BJ (cell line): ENCODE data around the gene MLPH. TPM values are rescaled to one million over a fixed set of nuclear protein-coding genes. Genes with fewer than 3 reads are reported as not detected.

Experiments
- CTCF ChIA-PET: fragments of 350-600 bp; formaldehyde crosslinking; extraction: SDS; loops from one replicate; lab custom pipeline; 2021; ENCODE audit warnings: antibody characterized with exemption, inconsistent platforms; lab: Yijun Ruan, JAX
- POLR2A ChIA-PET: fragments of 300-600 bp; sonication (Branson Sonifier 250); formaldehyde crosslinking; extraction: SDS; loops from one replicate; lab custom pipeline; 2021; ENCODE audit warnings: antibody characterized with exemption; lab: Charles Lee
- DNase-seq: peaks from one replicate; pipeline ENCODE4 v3.0.0-alpha.2; 2011; ENCODE audit warnings: low read depth
- H3K27me3 ChIP-seq: 2 replicates; pipeline ENCODE4 v1.6.0; 2011; ENCODE audit warnings: low read length; ENCODE audit not compliant: control insufficient read depth, insufficient read depth
- H3K36me3 ChIP-seq: 2 replicates; pipeline ENCODE4 v1.5.1; 2011; ENCODE audit warnings: low read length; ENCODE audit not compliant: control insufficient read depth, insufficient read depth
- H3K4me3 ChIP-seq: 2 replicates; pipeline ENCODE4 v1.5.1; 2011; ENCODE audit warnings: low read depth, mild to moderate bottlenecking, control low read depth, low read length
- polyA plus RNA-seq: library from polyadenylated mRNA; depleted of rRNA; stranded (reverse); fragments of >200 nt; gene quantifications from 2 replicates; pipeline ENCODE4 v1.2.3, GENCODE V29; 2011
- TF ChIP-seq, protein P1 (sequence below): IDR thresholded peaks from 2 replicates; pipeline ENCODE4 v1.5.1; 2011; ENCODE audit warnings: low read depth, mild to moderate bottlenecking, control low read depth, inconsistent platforms, low read length, moderate library complexity; ENCODE audit not compliant: insufficient read depth

The MLPH gene
- polyA plus RNA-seq, 1 experiment, result 18.5 TPM

DNA sequence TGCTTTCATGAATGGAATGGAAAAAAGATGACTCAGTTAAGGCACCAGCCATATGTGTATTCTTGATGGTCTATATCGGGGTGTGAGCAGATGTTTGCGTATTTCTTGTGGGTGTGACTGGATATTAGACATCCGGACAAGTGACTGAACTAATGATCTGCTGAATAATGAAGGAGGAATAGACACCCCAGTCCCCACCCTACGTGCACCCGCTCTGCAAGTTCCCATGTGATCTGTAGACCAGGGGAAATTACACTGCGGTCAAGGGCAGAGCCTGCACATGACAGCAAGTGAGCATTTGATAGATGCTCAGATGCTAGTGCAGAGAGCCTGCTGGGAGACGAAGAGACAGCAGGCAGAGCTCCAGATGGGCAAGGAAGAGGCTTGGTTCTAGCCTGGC is 66.9 kb downstream of the MLPH start:
- Histone ChIP-seq H3K36me3 (peaks cover 25% of the 10 kb centered on the region), H3K4me3 (no peak overlapping the region), H3K27me3 (no peaks in the 10 kb centered on the region)
- POLR2A ChIA-PET, result no interaction called here
- no peak for DNase-seq
- CTCF ChIA-PET, result interaction anchor here (1.6 kb wide), 1 partner anchor 41 kb away, joined by 4 read pairs; no protein-coding TSS in a partner anchor
- TF ChIP-seq, protein P1, sequence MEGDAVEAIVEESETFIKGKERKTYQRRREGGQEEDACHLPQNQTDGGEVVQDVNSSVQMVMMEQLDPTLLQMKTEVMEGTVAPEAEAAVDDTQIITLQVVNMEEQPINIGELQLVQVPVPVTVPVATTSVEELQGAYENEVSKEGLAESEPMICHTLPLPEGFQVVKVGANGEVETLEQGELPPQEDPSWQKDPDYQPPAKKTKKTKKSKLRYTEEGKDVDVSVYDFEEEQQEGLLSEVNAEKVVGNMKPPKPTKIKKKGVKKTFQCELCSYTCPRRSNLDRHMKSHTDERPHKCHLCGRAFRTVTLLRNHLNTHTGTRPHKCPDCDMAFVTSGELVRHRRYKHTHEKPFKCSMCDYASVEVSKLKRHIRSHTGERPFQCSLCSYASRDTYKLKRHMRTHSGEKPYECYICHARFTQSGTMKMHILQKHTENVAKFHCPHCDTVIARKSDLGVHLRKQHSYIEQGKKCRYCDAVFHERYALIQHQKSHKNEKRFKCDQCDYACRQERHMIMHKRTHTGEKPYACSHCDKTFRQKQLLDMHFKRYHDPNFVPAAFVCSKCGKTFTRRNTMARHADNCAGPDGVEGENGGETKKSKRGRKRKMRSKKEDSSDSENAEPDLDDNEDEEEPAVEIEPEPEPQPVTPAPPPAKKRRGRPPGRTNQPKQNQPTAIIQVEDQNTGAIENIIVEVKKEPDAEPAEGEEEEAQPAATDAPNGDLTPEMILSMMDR, result no peak

DNA sequence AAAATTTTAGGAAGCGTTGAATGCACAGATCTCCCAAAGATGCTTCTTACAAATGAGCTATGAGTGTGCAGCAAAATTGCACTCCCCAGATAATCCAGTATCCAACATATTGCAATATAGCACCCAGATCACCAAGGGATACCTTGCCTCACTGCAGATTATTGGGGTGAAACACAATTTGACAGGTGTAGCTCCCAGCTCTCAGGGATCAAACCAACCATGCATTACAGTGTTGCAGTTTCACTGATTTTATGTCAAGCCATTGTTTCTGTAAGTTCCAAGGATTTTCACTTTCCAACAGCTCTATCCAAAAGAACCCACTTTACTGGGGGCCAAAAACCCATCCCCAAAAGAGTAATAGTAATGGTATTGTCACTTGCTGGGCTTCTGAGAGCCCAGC is 68.5 kb downstream of the MLPH start:
- Histone ChIP-seq H3K27me3 (no peaks in the 10 kb centered on the region), H3K36me3 (peaks cover 19% of the 10 kb centered on the region), H3K4me3 (no peak overlapping the region)
- POLR2A ChIA-PET, result no interaction called here
- TF ChIP-seq, protein P1, result no peak
- CTCF ChIA-PET, result interaction anchor here (0.8 to 3.8 kb wide), 3 partner anchors 16 to 134 kb away, joined by 3 to 23 read pairs (median 3); no protein-coding TSS in a partner anchor
- DNase-seq, result no peak

DNA sequence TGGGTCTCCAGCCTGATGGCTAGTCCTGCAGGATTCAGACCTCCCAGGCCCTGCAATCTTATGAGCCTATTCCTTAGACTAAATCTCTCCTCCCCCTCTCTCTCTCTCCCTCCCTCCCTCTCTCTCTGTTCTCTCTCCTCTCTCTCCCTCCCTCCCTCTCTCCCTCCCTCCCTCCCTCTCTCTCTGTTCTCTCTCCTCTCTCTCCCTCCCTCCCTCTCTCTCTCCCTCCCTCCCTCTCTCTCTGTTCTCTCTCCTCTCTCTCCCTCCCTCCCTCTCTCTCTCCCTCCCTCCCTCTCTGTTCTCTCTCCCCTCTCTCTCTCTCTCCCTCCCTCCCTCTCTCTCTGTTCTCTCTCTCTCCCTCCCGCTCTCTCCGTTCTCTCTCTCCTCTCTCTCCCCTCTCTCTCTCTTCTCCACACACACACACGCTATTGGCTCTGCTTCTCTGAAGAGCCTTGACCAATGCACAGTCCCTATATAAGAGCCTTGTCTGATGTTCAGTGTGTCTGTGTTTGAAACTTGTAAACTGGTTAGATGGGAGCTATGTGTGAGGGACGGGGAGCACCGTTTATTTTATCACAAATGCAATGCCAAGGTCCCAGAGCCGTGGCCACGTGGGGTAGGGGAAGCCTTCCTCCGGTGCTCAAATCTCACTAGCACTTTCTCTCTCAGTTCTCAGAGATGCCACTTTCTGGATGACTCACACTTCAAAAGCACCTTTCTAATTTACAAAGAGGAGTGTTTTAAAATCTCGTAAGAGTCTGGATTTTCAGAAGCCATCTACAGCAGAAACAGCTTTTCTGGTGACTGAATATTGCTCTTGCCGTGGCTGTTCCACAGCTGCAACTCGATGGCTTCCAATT is 70.0 kb downstream of the MLPH start:
- CTCF ChIA-PET, result interaction anchor here (3.7 to 3.8 kb wide), 2 partner anchors 15 to 45 kb away, joined by 23 to 24 read pairs; no protein-coding TSS in a partner anchor
- POLR2A ChIA-PET, result no interaction called here
- no peak overlapping the region for H3K4me3 ChIP-seq
- peaks cover 14% of the 10 kb centered on the region for H3K36me3 ChIP-seq
- DNase-seq, result no peak
- TF ChIP-seq, protein P1, result no peak
- no peaks in the 10 kb centered on the region; the same call in 1 of the 2 replicates for H3K27me3 ChIP-seq

DNA sequence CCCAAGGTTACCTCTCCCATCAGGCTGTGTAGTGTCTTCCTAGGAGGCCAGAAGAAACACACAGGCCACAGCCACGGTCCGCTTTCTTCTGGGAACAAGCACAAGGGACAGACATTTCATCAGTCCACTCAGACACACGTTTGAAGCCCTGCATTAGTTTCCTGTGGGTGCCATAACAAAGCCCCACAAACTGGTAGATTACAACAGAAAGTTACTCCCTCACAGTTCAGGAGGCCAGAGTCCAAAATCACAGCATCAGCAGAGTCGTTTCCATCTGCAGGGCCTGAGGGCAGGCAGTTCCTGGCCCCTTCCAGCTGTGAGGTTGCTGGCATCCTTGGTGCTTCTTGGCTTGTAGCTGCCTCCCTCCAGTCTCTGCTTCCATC is 70.6 kb downstream of the MLPH start:
- Histone ChIP-seq H3K27me3 (no peaks in the 10 kb centered on the region; the same call in 1 of the 2 replicates), H3K36me3 (peaks cover 13% of the 10 kb centered on the region), H3K4me3 (no peak overlapping the region)
- TF ChIP-seq, protein P1, result no peak
- ChIA-PET CTCF (interaction anchor here (3.7 to 3.8 kb wide), 2 partner anchors 14 to 45 kb away, joined by 23 to 24 read pairs; no protein-coding TSS in a partner anchor), POLR2A (no interaction called here)
- DNase-seq, result no peak

DNA sequence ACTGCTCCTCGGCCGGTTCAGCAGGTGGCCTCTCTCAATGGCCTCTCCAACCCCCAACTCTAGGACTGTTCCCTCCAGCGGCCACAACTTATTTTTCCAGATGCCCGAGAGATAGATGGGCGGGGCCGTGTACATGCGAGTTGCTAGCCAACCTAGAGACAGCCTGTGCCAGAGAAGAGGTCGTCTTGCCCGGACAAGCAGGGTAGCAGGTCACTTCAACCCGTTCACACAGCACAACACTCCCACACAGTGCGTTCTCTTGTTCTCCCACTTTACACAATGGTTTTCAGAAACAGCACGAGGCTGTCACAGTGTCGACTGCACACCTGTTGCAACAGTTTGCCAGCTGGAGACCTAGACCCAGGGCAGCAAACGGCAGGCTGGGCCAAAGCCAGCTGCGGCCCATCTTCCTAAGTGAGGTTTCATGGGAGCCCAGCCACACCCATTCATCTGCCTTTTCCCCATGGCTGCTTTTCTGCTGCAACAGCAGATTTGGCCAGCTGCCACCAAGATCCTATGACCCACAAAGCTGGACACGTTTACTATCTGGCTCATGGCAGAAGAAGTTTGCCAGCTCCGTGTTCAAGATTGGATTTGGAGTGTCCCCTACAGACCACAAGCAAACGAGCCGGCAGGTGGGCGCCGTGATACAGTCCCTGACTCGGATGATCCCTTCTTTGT is 72.0 kb downstream of the MLPH start:
- CTCF ChIA-PET, result interaction anchor here (0.7 to 3.7 kb wide), 5 partner anchors 11 to 145 kb away, joined by 3 to 24 read pairs (median 4); partner anchors contain the start of gene COL6A3
- TF ChIP-seq, protein P1, result peak; percentile 32
- peaks cover 2% of the 10 kb centered on the region for H3K36me3 ChIP-seq
- POLR2A ChIA-PET, result no interaction called here
- DNase-seq, result peak; percentile 74
- H3K4me3 ChIP-seq, result no peak overlapping the region
- no peaks in the 10 kb centered on the region; the same call in 1 of the 2 replicates for H3K27me3 ChIP-seq
